HG02943 (cell line): ENCODE measurements around the gene SLC30A2.

Experiments used
- ATAC-seq: cut with Tn5 transposase; IDR thresholded peaks from one replicate; pipeline ENCODE4 v1.9.1; 2021; ENCODE audit warnings: mild to moderate bottlenecking, low read depth, moderate library complexity; ENCODE audit not compliant: unreplicated experiment

The SLC30A2 gene

DNA sequence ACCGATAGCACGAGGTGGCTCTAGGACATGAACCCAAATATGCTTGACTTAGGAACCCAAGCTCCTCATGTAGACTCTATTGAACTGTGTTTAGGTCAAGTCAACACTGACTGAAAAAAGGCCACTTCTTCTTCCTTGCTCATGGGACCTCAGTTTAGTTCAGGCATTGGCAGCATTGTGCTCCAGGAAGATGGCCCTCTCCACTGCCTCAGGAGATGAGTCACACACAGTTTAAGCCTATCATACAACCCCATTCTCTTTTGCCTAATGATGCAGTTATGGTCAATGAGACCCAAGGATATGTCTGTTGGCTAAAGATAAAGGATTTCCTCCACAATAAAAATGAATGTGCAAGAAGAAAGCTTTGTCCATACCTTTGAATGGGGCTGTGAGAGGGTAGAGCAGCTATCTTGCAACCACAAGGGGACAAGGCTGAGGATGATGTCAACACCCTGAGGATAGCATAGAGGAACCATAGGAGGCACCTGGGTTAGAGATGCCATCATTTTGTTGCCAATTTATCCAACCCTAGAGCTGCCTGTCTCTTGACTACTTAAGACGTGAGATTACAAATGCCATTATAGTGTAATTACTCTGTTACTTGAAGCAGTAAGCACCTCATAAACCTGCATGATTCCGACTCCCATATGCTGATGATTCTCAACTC, 24.5 kb upstream of the SLC30A2 start:
- no peak for ATAC-seq

DNA sequence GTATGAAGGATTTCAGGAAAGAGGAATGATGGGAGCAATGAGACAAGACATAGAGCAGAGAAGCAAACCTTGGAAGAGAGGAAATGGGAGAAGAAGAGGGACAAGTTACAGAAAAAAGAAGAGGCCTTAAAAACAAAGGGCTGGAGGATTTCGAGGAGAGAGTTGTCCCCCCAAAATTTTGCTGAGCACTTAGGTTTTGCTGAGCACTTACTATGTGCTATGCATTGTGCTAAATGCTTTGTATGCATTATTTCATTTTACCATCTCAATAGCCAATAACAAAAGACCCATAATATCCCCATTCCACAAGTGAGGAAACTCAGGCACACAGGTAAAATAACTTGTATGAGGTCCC, 24.0 kb upstream of the SLC30A2 start:
- no peak for ATAC-seq

DNA sequence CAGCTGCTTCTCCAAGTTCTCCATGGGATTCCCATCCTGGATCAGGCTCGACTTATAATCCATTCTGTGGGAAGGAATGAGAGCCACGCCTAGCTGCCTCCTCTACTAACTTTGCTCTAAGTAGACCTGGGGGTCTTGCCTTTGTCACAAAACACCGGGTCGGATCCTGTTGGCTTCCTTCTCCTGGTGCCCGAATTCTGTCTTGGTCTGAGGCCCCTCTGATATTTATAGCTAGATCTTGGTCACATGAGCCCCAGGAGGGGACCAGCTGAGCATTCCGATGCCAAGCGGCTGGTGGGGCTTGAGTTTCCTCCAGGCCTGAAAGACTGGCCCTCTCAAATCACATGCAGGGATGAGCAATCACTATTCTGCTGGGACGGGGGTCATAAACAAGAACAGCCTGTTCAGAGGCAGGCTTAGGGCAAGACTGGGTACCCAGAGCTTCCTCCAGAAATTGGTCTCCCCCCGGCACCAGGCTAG, 21.6 kb upstream of the SLC30A2 start, which contains the start of gene TRIM63:
TSS of gene TRIM63 (minus strand) at position 199 of the 480 bp plus-strand sequence. CDS start at position 63, 136 bp downstream.
- ATAC-seq, result no peak

DNA sequence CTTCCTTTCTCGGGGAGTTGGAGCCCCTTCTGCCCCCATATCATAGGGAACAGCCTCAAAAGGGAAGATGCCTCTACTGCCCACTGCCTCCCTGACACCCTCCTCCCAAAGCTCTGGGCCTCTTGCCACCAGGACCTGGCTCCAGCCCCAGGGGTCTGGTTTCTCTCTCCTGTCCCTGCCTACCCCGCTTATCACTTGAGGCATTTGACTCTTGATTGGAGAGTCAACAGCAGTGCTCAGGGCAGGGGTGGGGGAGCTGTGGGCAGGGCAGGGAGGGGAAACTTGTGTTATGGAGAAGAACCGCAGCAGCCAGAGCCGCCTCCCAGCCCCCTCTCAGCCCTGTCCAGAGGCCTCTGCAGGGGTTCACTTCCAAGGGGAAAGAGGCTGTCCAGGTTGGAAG, 20.9 kb upstream of the SLC30A2 start:
- ATAC-seq, result no peak

DNA sequence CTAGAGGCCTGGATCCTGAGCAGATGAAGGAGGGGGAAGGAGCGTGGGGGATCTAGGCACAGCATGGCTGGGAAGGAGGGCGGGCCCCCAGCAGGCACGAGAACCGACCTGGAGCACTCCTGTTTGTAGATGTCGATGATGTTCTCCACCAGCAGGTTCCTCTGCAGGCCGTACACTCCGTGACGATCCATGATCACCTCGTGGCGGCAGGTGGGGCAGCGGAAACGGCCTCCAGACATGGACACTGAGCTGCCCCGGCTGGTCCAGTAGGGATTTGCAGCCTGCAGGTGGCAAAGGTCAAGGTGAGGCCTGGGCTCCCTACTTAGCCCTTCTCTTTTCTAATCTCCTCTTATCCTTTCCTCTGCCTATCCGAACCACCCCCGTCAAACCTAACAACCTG, 20.2 kb upstream of the SLC30A2 start:
- ATAC-seq, result no peak

DNA sequence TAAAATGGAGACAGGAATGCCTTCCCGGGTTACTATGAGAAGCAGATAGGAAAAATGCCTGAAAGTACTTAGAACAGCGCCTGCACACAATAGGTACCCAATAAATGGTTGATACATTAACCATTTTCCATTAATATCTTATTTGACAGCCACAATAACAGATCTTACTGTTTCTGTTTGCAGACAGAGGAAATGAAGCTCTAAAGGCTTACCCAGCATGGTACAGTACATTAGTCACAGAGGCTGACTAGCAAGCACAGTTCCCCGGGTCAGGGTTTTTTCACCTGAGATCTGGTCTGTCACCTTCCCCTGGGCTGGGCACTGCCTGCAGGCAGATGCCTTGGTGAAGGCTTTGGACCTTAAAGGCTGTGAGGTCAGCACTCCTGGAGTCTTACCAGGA, 18.6 kb upstream of the SLC30A2 start:
- no peak for ATAC-seq

DNA sequence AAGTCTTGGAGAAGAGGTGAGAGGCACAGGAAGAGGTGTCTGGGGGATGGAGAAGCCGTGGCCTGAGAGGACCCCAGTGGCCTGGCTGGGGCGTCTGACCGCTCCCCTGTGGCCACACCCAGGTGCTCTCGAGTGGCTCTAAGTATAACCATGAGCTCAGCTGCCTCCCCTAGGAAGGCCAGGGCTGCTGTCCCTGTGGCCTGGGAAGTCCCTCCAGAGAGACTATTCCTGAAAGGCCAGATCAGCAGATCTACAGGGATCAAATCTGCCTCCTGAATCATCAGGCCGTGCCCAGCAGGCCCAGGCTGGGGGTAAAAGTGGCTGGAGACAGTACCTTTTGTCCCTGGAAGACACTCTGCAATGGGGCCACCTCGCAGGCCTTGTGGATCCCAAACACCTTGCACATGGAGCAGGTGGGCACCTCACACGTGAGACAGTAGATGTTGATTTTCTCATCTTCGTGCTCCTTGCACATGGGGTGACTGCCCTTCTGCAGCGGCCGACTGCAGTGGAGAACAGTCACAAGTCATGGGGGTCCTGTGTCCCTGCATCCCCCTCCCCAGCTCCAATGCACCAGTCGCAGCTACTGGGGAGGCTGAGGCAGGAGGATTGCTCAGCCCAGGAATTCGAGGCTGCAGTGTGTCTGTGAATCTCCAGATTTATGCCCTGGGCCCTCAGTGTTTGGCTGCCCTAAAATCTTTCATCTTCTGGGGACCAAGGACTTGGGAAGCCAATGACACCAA, 15.1 kb upstream of the SLC30A2 start:
- ATAC-seq, result no peak

DNA sequence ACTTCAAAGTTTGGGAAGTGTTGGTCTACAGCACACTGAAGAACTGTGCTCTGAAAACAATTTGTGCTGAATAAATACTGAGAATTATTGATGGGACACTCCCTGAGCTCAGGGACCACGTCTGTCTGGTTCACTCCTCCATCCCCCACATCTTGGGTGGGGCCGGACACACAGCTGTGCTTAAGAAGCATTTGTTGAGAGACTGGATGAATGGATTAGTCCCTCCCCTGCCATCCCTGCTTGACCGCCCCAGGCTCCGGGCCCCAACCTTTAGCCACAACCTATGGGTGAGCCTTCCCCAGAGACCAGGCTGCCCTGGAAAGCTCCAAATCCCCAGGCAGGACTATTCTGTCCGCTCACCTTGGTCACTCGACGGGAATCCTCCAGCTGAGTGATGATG, 14.0 kb upstream of the SLC30A2 start:
- ATAC-seq, result no peak

DNA sequence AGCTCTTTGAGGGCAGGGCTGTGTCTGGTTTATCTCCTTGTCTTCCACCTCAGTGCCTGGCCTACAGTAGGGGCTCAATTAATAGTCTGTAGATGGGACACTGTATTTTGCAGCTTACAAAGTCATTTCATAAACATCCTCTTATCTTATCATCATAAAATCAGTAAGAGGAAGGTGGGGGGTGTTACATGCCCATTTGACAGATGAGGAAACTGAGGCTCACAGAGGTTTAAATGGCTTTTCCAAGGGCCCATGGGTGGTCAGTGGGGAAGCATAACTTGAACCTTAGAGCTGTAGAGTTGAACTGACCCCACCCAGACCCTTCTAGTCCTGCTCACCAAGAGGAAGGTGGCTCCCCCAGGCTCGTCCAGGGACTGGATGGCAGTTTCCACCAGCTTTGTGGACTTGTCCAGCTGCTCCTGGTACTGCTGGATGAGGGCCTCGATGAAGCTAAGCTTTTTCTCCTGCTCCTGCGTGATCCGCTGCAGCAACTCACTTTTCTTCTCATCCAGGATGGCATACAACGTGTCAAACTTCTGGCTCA, 12.2 kb upstream of the SLC30A2 start:
- no peak for ATAC-seq

DNA sequence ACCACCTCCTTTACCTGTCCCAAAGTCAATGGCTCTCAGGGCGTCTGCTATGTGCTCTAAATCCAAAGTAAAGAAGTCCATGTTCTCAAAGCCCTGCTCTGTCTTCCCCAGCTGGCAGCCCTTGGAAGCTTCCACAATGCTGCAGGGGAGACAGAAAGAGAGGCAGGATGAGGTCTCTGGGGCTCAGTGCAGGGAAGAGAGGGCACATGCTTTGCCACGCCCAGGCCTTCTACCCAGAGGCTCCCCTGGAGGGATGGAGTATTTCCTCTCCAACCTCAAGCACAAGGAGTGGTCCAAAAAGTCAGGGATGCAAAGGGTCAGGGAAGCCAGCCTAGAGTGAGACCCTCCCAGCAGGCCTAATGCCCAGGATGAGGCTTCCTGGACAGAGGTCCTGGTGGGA, 11.3 kb upstream of the SLC30A2 start:
- ATAC-seq, result no peak

DNA sequence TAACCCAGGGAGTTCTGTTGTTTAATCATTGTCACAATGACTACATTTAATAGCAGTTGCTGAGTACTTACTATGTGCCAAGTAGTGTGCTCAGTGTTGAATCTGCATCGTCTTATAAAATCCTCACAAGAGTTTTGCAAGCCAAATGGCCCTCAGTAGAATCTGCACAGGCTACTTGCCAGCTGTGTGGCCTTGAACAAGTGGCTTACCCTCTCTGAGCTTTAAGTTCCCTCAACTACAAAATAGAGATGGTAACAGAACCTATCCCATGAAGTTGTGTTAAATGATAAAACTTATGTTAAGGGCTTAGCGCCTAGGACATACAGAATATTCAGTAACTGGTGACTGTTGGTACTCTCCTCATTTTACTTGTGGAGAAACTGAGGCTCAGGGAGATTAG, 9.1 kb upstream of the SLC30A2 start:
- ATAC-seq, result no peak

DNA sequence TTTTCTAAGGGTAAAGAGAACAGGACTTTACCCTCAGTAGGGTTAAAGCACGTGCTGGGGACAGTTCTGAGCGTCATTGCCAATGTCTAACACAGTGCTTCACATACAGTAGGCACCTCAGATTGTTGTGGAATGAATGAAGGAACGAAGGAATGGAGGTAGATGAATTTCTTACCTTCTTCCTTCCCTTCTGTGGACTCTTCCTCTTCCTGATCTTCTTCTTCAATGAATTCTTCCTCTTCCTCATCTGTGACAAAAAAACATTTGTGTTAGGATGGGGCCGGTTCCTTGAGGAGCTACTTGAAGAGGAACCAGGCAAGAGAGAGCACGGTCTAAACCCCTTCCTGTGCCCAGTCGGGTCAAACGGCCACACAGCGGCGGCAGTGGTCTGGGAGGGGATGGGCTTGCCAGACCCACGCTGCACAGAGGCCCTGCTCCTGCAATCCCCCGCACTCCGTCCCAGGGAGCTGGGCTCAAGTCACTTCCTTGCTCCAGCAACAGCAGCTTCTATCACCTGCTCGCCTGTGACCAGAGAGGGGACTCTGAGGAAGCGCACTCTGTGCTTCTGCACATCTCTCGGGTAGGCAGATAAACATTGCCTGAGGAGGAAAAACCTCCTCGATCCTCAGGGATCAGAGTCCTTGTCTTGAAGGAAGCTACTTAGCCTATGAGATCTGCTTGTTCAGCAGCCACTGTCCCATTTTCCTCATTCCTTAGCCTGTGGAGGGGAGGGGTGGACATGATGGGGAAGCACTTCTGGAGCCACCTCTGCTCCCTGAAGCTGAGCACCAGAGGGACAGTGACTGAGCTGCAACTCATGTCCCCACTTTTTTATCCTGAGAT, 8.0 kb upstream of the SLC30A2 start:
- ATAC-seq, result no peak

DNA sequence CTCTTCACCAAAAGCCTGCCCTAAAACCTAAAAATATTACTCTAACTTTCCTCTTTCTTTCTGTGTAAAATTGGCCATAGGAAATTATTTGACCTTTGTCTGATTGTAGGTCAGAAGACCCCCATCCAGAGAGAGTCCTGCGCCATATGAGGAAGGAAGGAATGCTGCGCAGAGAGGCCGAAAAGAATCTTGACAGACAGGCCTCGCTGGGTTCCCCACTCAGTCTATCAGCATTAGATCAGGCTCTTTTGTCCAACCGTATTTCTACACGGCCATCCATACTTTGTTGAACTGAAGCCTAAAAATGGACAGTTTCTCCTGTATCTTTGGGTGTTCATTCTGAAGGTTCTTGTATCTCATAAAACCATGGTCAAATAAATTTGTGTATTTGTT, 4.3 kb upstream of the SLC30A2 start:
- no peak for ATAC-seq

DNA sequence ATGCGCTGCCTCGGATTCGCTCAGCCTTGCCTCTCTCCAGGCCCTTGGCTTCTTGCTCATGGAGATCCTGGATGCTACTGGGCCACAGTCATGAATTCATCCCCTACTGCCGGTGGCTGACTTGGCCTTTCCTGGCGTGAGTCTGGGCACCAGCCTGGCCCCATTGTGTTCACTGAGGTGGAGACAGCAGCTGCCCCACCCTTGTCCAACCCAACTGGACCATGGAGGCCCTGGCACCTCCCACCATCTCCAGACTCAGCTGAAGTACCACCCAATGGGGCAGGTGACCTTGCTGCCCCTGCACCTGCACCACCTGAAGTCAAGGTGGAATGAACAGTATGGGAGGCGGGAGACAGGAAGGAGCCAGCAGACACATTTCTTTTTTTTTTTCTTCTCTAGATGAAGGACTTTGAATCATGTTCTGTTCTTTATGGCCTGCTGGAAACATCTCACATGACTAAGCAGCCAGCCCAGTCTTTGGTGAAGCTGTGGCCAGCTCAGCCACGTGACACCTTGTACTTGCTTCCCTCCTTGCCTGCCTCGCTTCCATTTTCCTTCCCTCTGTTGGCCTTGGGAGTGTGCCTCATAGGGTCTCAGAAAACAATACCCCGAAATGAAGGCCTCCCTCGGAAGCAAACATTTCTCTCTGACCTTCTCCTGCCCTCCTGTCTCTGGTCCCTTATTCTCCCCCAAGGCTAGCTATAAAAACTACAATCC, 3.8 kb upstream of the SLC30A2 start:
- no peak for ATAC-seq

DNA sequence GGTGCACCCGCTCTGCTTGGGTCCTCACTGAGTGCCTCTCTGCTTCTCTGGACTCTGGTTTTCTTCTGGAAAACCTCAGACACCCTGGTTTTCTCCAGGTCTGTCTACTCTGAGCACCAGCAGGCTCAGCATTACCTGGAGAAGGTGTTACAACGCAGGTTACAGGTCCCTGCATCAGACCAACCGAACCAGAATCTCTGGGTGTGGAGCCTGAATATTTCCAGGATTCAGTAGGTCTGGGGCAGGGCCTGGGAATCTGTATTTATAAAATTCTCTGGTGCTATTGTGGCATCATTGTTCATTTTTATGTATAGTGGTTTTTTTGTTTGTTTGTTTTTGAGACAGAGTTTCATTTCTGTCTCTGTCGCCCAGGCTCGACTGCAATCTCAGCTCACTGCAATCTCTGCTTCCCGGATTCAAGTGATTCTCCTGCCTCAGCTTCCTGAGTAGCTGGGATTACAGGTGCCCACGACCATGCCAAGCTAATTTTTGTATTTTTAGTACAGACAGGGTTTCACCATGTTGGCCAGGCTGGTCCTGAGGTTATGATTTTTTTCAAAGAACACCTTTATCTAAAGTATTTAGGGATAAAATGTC, 1.5 kb upstream of the SLC30A2 start:
- no peak for ATAC-seq

DNA sequence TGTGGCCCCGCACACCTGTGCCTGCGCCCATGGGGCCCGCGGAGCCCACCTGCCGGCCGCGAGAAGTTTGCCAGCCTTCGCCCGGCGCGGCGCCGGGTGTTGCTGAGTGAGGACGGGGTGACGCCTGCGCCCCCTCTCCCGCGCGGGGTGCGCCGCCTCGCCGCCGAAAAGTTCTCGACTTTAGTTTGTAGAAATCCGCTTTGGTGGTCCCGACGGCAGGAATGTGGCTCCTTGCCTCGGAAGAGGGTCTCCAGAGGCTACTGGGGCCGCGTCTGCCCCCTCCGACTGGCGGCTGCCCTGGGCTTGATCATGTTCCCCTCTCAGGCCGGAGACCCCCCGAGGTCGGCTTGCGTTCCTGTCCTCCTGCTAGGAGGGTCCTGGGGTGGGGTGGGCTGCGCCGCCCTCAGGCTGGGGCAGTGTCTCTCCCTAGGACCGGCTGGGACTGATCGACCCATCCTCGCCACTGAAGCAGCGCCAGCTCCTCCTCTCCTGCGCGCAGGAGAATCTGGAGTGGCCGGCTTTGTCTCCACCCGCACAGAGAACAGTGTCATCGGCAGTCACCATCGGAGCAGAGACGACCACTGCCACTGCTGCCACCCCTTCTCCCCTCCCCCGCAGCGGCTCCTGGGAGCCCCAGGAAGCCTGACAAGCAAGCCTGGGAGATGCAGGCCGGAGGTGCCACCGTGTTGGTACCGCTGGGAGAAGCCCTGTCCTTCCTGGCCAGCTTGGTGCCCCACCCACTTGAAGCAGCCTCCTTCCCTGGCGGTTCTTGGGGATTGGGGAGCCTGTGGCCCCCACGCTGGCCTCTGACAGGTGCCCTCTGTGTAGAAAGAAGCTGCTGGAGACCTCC, 553 bp upstream of the SLC30A2 start:
- ATAC-seq, result no peak

DNA sequence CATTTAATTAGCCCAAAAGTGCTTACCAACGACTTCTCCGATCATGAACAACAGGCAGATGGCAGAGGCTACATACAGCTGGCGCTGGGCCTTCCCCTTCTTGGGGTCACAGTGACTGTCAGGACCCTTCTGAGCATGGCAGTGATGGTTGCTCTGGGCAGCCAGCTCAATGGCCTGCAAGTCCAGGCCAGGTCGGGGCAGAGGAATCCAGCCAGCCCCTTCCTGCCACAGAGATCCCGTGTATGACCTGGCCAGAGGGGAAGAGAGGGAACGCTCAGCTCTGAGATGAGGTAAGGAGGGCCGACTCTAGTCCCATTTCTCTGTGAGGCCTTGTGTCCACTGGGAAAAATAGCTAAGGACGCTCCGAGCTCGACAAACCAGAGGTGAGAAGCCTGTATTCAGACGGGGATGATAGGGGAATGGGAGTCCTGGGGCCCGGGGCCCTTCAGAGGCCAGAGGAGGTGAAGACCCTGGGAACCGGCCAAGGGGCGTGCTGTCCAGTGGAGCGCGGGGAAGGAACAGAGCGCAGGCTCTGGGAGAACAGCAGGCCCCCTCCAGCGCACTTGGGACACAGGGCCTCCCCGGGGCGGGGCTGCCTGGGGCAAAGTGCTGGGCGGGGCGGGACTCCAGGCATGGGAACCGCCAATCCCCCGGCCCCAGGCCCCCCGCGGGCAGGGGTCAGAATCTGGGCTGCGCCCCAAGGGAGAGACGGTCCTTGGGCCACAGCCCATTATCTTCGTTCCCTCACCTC, 772 bp downstream of the SLC30A2 start:
- ATAC-seq, result no peak

DNA sequence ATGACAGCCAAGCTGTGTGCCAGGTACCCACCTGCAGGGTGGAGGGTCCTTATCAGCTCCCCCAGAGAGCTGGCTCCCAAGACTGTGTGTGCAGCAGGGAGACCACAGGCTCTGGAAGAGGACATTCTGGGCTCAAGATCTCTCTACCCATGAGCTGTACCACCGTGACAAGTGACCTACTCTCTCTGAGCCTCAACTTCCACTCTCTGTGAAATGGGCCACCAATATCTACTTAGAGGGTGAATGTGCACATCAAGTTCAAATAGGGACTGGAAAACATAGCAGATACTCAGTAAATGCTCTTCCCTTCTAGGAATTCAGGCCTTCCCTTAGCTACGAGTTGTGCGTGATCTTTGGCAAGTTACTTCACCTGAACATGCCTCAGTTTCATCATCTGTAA, 1.5 kb downstream of the SLC30A2 start:
- no peak for ATAC-seq
